HG02938 (cell line): ENCODE results near the gene SETBP1.

ENCODE experiments used
- ATAC-seq: cut with Tn5 transposase; IDR thresholded peaks from one replicate; pipeline ENCODE4 v1.9.1; 2021; ENCODE audit warnings: mild to moderate bottlenecking, moderate library complexity; ENCODE audit not compliant: unreplicated experiment

The SETBP1 gene

DNA sequence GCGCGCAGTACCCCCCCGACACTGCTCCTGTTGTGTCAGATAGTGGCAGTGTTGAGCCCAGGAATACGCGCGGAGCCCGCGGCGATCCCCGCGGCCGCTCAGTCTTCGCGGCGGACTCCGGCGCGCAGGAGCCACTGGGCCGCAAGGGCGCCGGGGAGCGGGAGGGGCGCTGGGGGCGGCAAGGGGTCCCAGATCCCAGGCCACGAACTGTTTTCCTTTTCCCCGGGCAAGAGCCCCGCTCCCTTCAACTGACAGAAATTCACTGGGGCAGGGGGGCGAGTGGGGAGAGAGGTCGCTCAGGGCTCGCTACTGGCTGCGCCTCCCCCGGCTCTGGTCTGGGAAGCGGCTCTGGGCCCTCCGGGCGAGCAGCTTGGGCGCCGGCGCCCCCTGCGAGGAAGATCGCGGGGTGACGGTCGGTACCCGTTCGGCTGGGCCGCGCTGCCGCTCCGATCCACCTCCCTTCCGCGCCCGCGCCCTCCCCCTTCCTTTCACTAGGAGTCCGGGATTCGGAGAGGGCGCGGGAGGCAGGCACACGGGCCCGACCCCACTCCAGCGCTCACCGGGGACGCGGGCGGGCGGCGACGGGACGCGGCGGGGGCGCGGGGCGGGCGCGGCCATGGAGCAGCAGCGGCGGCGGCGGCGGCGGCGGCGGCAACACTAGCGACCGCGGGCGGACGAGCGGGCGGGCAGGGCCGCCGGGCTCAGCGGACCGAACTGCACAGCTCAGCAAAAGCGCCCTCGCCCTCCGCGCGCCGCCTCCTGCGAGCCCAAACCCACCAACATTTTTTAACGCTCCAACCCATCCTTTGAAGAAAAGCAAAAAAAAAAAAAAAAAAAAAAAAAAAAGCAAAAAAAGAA, 1.4 kb upstream of the SETBP1 start:
- ATAC-seq, result peak; percentile 84

DNA sequence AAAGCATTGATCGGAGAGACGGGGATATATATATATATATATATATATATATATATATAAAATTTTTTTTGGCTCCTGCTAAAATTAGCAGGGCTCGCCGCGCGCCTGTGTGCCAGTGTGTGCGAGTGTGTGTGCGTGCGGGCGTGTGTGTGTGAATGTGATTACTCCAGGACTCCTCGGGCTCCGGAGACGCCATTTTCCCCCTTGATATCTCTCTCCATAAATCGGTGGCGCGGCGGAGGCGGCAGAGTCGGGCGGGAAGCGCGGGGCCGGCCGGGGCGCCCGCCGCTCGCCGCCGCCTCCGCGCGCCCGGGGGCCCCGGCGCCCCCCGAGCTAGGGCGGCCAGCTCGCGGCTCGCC, 795 bp upstream of the SETBP1 start:
- no peak for ATAC-seq

DNA sequence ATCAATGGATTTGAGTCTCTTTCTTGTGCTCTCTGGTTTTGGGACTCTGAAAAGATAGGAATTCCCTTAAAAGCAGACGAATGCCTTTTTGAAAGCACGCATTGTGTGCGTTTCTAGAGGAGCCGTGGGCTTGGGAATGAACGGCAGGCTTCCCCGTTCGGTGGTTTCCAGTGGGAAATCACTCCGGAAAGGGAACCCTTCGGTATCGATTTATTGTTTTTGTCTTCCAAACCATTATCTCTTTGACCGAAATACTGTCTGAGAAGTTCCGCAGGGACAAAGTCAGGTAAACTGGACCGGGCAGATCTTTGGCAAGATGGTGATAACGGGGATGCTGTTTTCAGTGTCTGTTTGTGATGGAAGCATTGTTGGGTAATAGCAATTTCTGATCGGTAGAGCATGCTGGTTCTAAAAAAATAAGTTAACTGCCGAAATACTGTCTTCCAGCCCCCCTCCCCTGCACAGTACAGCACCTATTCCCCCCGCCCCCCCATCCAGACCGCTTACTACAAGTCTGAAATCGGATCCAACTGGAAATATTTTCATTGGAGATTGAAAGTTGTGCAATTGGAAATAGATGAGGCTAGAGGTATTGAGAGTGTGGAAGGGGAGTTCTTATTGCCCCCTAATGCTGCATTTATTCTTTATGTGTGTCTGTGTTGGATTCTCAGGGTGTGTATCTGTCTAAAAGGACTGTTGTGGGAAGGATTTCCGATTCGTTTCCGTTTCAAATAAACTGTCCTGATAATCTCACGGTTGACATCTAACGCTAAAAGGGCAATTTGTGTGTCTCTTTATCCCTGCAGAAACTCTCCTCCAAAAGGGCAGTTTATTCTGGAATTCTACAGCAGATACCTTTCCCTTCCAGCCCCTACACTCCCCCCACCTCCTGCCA, 635 bp downstream of the SETBP1 start:
- ATAC-seq, result no peak

DNA sequence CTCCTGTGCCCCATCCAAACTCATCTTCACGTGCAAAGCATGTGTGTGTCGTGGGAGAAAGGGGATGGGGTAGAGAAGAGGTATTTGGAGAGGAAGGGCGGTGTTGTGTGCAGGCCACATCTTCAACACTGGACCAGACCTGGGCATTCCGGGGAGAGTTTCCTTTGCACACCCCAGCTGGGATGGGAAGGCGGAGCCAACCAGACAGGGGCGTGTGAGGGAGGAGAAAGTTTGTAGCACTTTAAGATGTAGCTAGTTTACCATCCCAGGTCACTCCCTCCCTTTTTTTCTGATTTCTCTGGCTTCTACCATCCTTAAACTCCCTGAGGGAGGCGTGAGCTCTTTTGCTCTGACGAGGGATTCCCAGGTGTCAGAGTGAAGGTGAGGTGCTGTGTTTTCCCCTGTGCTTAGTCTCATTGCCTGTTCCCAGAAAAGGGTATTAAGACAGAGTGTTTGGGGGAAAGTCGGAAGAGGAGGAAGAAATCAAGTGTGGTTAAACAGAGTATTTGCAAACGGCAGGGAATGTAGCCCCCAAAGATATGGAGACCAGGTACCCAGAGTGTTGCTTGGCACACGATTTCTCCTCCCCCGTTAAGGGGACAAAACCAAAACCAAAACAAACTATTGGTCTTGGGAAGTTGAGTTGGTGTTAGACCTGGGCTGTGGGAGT, 1.6 kb downstream of the SETBP1 start:
- ATAC-seq, result no peak

- ATAC-seq, result no peak
These were observed 2.2 kb downstream of the SETBP1 start for GRCh38 chr18:44682871-44683221.

DNA sequence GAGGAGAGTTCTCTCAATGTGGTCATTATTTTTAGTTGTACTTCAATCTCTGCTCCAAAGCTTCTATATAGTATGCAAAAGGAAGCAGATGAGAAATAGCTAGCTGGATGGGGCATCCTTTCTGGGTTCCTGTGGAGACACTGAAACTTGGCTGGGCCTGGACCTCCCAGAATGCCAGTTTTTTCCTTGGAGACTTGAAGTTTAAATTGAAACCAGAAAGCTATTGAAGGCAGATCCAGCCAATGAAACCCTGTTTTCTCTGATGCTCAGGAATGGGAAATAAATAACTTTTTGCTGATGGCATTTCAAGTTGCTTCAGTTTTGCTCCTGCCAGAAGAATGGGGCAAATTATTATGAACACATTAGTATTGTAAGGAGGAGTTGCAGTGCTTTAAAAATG, 2.9 kb downstream of the SETBP1 start:
- no peak for ATAC-seq

GRCh38 chr18:44685296-44685695, 4.6 kb downstream of the SETBP1 start:
- no peak for ATAC-seq

DNA sequence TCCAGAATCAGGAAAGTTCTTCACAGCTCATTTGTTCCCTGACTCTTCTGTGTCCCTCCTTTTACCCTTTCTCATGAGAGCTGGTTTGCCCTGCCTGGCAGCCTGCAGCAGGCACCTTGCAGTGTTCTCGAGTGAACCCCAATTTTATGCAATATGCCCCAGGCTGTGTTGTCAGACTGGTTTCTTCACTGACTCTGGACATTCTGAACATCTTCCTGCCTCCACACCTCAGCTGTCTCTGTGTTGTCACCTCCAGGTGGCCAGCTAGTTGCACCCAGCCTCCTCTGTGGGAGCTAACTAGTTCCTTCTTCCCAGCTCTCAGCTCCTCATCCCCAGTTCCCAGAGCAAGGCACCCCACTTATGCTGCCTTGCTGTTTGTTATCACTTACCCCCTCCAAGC, 5.5 kb downstream of the SETBP1 start:
- no peak for ATAC-seq

DNA sequence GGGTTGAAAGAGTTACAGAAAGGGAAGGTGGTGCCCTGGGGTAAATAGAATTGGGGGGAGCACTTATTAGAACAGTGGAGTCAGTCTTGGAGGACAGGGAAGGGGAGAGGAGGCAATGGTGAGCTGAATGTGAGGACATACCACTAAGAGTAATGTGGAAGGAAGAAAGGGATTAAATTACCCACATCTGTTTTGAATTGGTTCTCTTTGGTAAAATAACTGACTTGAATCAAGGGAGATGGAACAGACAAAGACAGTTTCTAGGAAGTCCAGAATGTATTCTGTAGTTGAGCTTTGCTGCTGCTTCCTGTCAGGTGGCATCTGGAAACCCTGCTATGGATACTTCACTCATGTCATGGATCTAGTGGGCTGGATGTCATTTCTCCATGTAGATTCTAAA, 6.7 kb downstream of the SETBP1 start:
- no peak for ATAC-seq

- no peak for ATAC-seq
These were observed 9.0 kb downstream of the SETBP1 start for GRCh38 chr18:44689736-44690135.

DNA sequence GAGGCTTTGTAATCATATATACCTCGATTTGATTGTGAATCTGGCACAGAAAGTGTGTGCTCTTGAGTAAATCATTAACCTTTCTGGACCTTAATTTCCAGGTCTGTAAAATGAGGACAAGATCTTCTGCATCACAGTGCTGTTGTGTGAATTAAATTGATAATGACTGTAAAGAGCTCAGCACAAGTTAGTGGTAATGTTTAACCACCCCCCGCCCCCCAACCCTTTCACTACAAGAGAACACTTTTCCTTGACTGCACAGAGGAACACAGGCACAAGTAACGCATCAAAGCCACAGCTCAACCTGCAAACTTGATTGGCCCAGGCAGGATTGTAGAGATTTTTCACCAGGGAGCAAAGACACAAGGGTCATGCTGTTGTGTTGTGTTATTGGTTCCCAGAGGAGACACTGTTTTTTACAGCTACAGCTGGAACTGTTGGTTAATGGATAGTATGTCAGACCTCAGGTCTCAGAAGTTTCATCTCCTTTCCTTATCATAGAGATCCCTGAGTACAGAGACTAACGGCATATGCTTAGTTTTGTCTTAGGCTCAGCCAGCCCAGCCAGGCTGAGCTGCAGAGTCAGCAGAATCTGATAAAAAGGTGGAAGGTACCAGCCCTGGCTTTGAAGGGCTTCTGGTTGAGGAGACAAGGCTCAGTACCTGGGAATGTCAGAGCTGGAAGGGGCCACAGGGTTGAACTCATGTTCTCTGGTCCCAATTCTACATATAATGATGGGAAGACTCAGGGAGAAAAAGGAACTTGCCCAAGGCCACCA, 10.6 kb downstream of the SETBP1 start:
- ATAC-seq, result no peak

DNA sequence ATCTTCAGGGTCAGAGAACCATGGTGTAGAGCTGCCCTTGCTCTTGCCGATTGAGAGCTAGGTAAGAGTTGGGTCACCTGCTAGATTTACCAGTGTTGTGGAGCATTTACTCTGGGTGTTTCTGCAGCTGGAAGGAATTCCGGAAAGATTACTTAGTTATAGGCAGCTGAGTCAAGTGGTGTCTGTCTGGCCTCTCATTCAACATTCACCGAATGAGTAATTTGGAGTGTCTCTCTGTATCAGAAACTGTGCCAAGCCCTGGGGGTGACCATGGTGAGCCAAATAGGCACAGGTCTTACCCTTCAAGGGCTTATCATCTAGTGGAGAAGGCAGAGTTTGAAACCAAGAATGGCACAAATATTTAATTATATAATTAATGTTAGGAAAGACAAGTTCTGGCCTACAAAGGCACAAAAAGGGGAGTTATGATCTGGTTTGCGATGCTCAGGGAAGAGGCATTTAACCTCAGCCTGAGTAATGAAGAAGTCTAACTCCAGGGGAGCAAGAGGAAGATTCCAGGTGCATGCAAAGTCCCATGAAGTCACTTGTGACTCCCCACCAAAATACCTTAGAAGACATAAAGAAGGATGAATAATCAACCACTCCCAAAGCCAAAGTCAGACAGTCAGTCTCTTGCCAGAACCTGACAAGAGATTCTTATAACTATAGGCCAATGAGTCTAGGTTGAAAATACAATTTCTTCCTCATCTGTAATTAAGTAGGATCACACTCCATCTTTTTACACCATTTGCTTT, 12.5 kb downstream of the SETBP1 start:
- no peak for ATAC-seq

- no peak for ATAC-seq
These were observed 14.8 kb downstream of the SETBP1 start for GRCh38 chr18:44695503-44695902.

DNA sequence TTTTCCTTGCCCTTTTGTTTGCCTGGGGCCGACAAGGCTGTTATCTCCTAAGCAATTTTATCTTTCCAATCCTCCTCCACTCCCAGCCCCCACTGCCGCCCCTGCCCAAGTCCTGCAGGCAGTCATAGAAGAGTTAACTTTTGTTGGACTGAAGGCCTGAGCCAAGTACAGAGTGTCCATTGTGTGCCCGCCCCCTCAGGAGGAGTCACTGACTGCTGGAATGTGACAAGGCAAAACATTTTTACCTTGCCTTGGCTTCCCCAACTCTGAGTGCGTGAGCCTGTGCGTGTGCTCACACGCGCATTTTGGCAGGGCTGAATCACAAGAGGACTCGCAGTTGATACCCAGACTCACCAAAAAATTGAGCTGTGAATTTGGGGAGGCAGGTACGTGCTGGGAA, 16.2 kb downstream of the SETBP1 start:
- ATAC-seq, result no peak

GRCh38 chr18:44697315-44697714, 16.6 kb downstream of the SETBP1 start:
- ATAC-seq, result no peak

DNA sequence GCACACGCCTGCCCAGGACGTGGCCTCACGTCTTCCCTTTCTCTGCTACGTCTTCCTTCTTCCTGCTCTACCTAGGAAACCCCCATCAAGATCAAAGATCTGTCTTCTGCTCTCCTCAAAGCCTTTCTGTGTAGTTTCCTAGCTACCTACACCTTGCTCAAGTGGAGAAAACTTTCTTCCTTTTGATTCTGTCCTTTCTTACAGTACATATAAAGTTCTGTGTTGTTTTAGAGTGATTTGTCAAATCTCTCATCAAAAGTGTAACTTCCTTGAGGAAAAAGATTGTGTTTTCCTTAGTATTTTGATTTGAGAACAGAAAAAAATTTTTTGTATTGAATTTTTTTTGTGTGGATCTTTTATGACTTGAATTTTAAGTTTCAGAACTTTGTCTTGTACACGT, 17.8 kb downstream of the SETBP1 start:
- no peak for ATAC-seq

DNA sequence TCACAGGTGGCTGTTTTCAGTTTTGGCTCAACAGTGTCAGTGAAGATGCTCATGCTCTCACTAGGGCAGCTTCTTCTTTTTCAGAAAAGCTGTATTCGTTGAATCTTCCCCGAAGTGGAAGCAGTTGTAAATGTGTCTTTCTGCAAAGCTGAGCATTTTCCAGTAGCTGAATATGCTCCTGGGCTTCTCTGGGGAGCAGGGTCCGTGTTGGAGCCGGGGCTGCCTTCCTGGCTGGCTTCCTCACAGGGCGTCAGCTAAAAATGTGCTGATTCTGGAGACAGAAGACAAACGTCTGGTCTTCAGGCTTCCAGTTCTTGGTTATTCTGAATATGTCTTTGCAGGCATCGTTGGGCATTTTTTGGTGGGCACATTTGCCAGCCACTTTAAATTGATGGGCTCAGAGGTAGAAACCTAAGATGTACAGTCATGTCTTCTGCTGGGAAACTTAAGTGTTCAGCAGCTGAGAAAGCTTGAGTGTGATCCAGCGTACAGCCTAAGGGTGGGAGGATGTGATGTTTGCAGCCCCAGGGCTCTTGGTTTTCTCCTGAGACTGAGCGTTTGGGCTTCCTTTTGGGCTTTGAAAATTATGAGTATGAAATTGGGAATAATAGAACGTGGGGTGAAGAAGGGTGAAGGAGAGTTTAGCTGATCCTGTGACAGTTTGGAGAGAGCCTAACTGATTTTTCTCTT, 19.0 kb downstream of the SETBP1 start:
- no peak for ATAC-seq

DNA sequence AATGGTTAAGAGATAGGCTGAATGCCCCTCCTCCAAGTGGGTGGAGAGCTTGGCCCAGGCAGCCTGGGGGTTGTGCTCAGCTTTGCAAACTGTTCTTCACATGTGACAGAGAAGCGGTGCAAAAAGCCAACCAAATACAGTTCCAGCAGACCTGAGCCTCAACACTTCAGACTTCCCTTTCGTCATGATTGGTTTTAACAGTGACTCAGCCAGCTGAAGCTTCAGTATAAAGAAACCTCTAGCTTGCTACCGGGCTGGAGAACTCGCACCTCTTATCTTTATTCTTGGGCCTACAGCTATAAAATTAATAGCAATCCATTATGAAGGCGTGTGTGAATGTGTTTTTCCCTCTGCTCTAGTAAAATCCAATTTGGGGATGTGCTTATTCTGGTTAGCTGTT, 20.0 kb downstream of the SETBP1 start:
- peak; percentile 77 for ATAC-seq

- no peak for ATAC-seq
These were observed 20.5 kb downstream of the SETBP1 start for GRCh38 chr18:44701227-44701626.

GRCh38 chr18:44702594-44702993, 21.9 kb downstream of the SETBP1 start:
- ATAC-seq, result no peak
